Choroid plexus epithelial cell (primary cell): ENCODE measurements around the gene NUTM2G.
"Not testable (repeated sequence)": the region's sequence is repeated elsewhere in the genome, so short reads cannot be mapped to it uniquely, and the experiment has no call there.

Source experiments
- DNase-seq: peaks from one replicate; pipeline ENCODE4 v3.0.0-alpha.2; 2010; ENCODE audit warnings: low read depth
- H3K4me3 ChIP-seq: 2 replicates; pipeline ENCODE4 v1.5.1; 2011; ENCODE audit warnings: low read depth, mild to moderate bottlenecking, control low read depth, low read length, moderate library complexity

NUTM2G gene

DNA sequence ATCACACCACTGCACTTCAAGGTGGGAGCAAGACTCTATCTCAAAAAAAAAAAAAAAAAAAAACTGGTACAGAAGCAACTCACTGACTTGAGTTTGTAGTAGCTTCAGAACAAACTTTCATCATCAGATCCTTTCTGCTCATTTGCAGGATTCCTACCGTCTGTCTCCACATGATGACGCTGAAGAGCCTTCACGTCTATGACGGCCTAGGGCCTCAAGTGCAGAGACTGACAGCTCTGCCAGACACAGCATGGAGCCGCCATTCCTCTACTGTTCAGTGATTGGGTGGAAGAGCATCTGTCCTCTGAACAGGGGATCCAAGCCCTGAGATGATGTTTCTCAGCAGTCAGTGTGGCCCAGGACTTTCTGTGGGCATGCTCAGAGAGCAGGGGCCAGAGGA lies 3.1 kb upstream of the NUTM2G start:
- DNase-seq, H3K4me3 ChIP-seq: not testable (repeated sequence)

DNA sequence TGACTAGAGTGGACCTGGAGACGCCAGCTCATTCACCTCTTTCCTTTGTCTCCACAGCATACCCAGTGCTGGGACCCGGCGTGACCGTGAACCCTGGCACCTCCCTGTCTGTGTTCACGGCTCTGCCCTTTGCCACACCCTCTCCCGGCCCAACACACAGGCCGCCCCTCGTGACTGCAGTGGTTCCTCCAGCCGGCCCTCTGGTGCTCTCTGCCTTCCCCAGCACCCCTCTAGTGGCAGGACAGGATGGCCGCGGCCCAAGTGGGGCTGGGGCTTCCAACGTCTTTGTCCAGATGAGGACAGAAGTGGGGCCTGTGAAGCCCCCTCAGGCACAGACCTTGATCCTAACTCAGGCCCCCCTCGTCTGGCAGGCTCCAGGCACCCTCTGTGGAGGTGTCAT lies 3.0 kb downstream of the NUTM2G start:
- not testable (repeated sequence) for DNase-seq, H3K4me3 ChIP-seq

DNA sequence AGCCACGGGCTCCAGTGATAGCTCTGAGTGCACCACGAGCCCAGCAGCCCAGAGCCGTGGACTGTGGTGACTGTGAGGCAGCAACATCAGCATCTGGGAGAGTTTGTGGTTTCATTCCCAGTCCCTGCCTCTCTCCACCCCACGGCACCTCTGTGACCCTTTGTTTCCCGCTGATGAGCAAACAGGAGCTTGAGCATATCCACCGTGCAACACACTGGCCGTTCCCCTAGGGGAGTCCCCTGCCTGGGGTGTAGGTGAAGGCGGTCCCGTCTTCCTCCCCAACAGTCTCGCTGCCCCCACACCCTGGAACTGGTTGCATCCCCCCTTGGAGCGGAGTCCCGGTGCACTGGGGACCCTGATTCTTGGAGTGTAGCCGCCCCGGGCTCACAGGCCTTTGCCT lies 5.5 kb downstream of the NUTM2G start:
- not testable (repeated sequence) for H3K4me3 ChIP-seq, DNase-seq

DNA sequence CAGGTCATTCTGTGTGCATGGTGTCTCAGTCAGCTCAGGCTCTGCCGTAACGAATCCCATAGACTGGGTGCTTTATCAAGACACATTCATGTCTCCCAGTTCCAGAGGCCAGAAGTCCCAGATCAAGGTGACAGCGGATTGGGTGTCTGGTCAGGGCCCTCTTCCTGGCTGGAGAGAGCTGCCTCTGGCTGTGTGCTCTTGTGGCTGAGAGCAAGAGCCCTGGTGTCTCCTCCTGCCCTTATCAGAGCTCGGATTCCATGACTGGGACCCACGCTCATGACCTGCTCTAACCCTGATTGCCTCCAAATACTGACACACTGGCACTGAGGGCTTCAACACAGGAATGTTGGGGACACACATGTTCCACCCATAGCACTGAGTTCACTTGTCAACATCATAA lies 6.1 kb downstream of the NUTM2G start:
- H3K4me3 ChIP-seq, DNase-seq: not testable (repeated sequence)

DNA sequence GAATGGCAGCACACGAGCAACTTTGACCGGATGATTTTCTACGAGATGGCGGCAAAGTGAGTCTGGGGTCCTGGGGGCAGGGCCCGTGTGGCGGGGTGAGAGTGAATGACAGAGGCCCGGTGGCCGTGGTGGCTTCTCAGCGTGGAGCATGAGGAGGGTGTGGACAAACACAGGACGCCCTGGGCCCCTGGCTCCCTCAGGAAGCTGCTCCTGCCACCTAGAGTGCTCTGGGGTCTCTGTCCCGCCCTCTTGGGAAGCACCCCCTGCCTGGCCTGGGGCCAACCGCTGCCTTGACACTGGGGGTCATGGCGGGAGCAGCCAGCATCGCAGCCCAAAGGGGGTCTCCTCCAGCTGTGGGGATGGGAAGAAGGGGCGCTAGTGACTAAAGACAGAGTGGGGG lies 6.8 kb downstream of the NUTM2G start:
- not testable (repeated sequence) for H3K4me3 ChIP-seq, DNase-seq

DNA sequence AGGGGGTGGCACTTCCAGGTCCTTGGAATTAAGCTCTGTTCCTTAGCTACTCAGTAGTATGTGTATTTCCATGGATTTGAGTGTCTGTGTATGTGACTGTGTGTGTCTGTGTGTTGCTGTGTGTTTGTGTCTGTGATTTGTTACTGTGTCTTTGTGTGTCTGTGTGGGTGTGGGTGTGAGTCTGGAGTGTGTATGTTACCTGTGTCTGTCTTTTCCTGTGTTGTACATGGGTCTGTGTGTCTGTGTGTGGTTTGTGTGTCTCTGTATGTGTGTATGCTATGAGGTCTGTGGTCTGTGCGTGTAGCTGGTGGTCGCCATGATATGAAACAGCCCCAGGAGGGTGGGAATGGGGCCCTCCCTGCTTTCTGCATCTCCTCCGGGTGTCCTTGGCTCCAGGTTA lies 8.8 kb downstream of the NUTM2G start:
- not testable (repeated sequence) for DNase-seq, H3K4me3 ChIP-seq

DNA sequence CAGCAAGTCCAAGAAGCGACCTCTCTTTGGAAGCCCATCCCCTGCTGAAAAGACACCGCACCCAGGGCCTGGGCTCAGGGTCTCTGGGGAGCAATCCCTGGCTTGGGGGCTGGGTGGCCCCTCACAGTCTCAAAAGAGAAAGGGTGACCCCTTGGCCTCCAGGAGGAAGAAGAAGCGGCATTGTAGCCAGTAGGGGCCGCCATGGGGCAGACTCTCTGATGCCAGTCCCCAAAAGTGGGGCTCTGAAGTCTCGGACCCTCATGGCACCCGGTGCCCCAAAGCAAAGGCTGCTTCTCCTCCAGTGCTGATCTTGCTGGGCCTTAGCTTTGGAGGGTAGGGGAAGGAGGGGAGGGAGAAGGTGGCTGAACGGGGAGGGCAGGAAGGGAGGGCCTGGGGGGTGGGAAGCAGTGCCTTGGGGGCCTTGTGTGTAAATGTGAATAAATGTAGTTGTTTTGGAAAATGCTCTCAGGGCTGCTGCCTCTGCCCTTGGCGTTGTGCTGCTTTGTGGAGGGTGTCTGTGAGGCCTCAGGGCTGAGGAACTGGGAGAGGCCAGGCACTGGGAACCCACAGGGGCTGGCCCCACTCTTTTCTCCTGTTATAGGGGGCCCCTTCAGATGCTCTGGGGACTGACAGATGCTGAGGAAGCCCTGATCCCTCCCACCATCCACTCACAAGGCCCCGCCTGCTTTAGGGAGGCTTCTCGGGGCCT lies 10.5 kb downstream of the NUTM2G start:
- not testable (repeated sequence) for DNase-seq, H3K4me3 ChIP-seq

DNA sequence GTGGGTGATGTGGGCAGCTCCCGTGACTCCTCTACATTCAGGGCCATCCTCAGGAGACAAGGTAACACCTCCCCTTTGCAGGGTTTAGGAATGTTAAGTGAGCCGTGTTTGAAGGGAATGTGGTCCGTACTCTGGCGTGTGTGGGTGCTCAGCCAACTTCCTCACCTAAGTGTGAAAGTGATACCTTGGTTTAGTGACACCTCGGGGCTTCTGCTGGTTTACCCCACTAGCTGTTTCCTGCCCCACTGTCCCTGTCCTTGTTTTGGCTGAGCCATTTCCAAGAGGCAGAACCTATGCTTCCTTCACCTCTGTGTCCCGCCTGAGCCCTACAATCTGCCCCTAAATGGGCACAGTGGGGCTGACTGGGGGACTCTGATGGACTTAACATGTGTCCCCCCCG lies 12.3 kb downstream of the NUTM2G start:
- H3K4me3 ChIP-seq: not testable (repeated sequence)

DNA sequence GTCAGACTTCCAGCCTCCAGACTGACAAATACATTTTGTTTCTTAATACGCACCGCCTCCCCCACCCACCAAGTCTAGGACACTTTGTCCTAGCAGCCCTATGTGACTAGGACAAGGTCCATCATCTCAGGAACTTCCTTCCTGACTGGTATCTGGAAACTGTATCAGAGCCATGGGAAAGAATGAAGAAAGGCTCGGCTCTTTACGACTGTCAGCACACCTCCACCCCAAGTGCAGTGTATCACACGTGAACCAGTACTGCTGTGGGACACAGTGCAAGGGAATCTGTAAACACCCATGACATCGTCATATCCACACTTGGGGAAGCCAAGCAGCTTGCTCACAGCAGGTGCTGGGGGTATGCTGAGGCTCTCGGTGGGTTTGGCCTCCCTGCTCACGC lies 13.0 kb downstream of the NUTM2G start:
- DNase-seq, H3K4me3 ChIP-seq: not testable (repeated sequence)

More for the DNA sequence above, 12.3 kb downstream of the NUTM2G start:
- DNase-seq: not testable (repeated sequence)

DNA sequence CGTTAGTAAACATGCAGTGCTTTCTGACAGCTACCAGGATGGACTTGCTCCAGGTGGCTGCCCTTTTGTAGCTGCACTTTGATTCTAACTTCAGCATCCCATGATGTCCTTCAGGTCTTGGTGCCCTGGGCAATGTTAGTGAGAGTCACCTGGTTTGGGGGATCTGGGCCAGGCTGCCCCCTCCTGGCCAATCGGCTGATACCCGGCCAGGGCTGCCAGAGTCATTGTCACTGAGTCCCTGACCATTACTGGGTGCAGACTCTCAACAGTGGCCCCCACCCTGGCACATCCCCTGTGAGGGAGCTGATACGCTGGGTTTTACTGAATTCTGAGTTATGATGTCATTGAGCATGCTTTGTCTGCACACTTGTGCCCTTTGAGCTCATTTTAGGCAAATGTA lies 13.5 kb downstream of the NUTM2G start:
- DNase-seq: not testable (repeated sequence)

DNA sequence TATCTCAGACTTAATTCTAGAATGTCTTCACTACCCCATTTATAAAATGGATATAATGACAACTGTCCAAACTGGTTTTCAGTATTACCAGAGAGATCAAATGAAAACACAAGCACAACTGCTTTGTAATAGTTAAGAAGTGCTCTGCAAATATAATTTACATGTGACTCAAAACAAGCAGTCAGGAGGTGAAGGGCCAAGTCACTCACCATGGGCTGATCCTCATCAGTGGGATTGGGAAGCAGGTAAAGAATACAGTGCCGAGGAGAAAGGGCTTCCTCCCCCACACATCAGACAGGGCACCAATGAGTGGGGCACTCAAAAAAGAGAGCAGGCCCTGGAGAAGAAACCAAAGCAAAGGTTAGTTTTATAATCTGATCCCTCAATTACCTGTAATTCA lies 20.7 kb downstream of the NUTM2G start:
- not testable (repeated sequence) for H3K4me3 ChIP-seq, DNase-seq

More for the DNA sequence above, 13.5 kb downstream of the NUTM2G start:
- not testable (repeated sequence) for H3K4me3 ChIP-seq

DNA sequence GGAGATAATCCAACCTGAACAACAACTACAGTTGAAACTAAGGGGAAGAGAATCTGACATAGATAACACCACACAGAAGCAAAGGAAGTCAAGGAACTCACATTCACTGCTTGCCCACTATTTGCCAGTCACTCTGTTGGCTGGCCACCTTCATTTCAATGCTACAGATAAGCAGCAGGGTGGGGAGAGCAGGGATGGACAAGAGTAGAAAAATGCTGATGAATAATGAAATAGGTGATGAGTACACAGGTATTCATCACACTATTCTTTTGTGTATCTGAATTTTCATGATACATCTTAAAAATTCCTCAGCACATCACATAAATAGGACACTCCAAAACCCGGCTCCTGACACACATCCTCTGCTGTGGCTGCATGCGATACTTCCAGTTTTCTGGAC lies 21.9 kb downstream of the NUTM2G start:
- not testable (repeated sequence) for H3K4me3 ChIP-seq, DNase-seq

DNA sequence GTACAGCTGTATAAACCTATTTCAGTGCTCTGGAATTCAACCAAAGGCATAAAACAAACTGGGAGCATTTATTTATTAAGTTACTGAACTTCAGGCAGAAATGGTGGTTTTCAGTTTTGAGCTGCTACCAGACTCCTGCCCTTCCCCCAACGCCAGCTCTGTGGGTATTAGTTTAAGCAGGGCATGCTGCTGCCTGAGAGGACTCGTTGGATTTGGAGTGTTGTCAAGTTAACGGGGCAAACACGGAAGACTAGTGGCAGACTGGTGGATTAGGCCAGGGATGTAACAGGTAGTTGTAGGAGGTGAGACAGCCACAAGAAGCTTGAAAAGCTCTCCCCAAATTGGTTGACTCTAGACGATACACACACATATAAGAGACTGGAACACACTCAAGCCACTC lies 38.9 kb downstream of the NUTM2G start:
- not testable (repeated sequence) for H3K4me3 ChIP-seq, DNase-seq

DNA sequence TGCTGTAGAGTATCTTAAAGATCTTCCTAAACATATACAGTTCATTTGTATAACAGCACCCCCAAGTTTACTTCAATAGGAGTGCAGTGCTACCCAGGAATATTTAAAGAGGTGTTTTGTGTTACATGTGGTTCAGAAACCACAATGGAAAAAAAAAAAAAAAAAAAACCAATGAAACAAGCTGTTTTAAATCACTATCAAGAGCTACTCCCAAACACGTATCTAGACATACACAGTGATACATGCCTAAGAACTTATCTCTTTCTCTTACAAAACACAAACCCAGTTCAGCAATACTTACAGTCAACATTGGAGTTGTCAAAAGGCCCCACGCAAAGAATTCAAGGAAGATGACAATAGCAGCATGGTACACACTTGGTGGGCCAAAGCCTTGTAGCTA lies 43.9 kb downstream of the NUTM2G start:
- not testable (repeated sequence) for DNase-seq, H3K4me3 ChIP-seq

DNA sequence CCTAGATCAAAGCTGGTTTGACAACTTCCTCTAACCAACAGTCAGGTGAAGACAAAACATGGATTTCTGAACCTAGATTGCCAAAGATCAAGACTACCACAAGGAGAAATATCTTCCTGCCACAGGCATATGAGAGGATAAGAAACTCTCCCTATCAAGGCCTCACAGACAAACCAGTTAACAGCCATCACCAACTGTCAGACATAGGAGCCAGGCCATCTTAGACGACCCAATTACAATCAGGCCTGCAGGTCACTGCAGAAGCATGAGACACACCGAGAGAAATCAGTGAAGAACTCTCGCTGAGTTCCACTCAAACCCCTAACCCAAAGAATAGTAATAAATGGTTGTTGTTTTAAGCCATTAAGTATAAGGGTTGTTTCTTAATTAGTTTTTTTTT lies 45.4 kb downstream of the NUTM2G start:
- DNase-seq, H3K4me3 ChIP-seq: not testable (repeated sequence)

DNA sequence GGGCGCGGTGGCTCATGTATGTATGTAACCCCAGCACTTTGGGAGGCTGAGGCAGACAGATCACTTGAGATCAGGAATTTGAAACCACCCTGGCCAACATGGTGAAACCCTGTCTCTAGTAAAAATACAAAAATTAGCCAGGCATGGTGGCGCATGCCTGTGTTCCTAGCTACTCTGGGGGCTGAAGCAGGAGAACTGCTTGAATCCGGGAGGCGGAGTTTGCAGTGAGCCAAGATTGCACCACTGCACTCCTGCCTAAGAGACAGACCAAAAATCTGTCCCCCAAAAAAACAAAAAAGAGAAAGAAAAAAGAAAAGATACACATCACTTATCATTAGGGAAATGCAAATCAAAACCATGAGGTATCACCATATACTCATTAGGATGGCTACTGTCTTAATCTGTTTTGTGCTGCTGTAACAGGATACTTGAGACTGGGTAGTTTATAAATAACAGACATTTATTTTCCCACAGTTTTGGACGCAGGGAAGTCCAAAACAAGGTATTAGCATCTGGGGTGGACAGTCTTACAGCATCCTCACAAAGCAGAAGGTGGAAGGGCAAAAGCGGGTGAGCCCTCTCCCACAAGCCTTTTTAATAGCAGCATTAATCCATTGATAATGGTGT lies 55.0 kb downstream of the NUTM2G start:
- DNase-seq, H3K4me3 ChIP-seq: not testable (repeated sequence)

DNA sequence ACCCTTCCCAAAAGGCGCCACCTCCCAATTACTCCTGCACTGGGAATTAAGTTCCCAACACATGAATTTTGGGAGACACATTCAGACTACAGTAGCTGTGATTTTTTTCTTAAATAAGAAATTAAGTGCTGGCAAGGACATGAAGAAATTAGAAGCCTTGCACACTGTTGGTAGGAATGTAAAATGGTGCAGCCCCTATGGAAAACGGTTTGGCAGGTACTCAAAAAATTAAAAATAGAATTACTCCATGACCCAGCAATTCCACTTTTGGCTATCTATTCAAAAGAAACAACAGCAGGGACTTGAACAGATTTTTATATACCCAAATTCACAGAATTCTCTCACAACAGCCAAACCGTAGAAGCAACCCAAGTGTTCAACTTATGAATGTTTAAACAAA lies 55.5 kb downstream of the NUTM2G start:
- not testable (repeated sequence) for DNase-seq, H3K4me3 ChIP-seq

DNA sequence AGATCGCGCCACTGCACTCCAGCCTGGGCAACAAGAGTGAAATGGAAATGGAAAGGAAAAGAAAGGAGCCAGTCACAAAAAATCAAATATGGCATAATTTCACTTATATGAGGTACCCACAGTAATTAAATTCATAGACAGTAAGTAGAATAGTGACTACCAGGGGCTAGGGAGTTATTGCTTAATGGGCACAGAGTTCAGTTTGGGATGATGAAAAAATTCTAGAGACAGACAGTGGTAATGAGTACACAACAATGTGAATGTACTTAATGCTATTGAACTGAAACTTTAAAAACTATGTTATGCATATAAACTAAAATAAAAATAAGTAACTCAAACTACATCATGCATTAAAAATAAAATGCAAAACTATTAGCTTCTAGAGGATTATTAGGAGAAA lies 56.2 kb downstream of the NUTM2G start:
- H3K4me3 ChIP-seq, DNase-seq: not testable (repeated sequence)
